ENCODE data around the gene VAV2. TPM values are rescaled to one million over a fixed set of nuclear protein-coding genes. Genes with fewer than 3 reads are reported as not detected.

Gene VAV2
- polyA plus RNA-seq, 1 experiment = 9.0 TPM

DNA sequence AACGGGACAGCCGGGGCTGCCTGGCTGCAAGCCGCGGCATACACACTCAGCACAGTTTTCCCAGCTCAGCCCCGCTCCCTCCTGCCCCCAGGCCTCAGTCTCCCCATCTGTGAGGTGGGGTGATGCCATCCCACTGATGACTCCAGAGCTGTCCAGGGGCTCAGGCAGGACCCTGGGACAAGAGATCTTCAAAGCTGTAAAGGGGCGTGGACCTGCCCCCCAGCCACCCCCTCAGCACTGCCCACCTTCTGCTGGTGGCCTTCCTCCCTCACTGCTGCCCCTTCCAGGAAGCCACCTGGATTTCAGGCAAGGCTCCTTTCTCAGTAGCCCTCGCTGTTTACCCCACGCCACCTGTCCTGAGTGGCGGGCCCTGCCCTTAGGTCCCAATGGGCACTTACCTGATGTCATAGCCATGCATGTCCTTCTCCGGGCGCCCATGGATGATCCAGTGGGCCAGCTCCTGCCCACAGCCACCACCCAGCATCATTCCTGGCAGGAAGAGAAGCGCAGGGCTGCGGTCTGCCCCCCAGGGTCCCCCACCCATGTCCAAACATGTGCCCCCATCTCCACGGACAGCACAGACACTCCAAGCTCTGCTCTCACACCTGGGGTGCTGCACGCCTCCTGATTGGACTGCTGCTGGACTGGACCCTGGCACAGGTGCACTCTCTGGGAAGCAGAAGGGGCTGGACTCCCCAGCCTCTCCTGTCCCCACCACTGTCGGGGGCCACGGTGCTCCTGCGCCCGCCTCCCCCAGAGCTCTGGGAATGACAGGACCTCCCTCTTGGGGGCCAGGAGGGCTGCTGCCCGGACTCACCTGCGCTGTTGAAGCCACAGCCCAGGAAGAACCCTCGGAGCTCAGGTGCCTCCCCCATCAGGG is 279.7 kb downstream of the VAV2 start:
- TF ChIP-seq, protein P1, sequence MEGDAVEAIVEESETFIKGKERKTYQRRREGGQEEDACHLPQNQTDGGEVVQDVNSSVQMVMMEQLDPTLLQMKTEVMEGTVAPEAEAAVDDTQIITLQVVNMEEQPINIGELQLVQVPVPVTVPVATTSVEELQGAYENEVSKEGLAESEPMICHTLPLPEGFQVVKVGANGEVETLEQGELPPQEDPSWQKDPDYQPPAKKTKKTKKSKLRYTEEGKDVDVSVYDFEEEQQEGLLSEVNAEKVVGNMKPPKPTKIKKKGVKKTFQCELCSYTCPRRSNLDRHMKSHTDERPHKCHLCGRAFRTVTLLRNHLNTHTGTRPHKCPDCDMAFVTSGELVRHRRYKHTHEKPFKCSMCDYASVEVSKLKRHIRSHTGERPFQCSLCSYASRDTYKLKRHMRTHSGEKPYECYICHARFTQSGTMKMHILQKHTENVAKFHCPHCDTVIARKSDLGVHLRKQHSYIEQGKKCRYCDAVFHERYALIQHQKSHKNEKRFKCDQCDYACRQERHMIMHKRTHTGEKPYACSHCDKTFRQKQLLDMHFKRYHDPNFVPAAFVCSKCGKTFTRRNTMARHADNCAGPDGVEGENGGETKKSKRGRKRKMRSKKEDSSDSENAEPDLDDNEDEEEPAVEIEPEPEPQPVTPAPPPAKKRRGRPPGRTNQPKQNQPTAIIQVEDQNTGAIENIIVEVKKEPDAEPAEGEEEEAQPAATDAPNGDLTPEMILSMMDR (IDR thresholded peaks at IDR 0.05; ENCODE audit: low read depth, low read length) = no peak
- Histone ChIP-seq H3K27ac (ENCODE audit: low read depth, low read length) (peak overlapping the region; percentile 31), H3K9me3 (ENCODE audit: control insufficient read depth, insufficient read depth, low read length) (no peaks in the 10 kb centered on the region; the same call in 1 of the 2 replicates), H3K27me3 (ENCODE audit: control insufficient read depth, insufficient read depth, low read length) (no peaks in the 10 kb centered on the region), H3K4me3 (ENCODE audit: low read depth, low read length) (no peak overlapping the region)
- ChIA-PET CTCF (no interaction called here), POLR2A (no interaction called here)
- no peak for DNase-seq (ENCODE audit: low read depth, low spot score)

Other genes with a start within 250 kb of the VAV2 start
- 20.2 and 20.3 TPM in 2 replicates for gene BRD3OS, start 33.2 kb upstream of the VAV2 start, polyA plus RNA-seq (2011; rRNA removed)
- gene BRD3, start 75.7 kb upstream of the VAV2 start, polyA plus RNA-seq (2011; rRNA removed) = 7.1 and 7.2 TPM in 2 replicates
- 22.3 and 22.7 TPM in 2 replicates for gene WDR5, start 143.8 kb upstream of the VAV2 start, polyA plus RNA-seq (2011; rRNA removed)
- not detected in 2 replicates for gene RNU6ATAC, start 172.2 kb upstream of the VAV2 start, polyA plus RNA-seq (2011; rRNA removed)